Astrocyte of the hippocampus (primary cell): ENCODE data around the gene C6orf15.

ENCODE experiments used
- DNase-seq: peaks from one replicate; pipeline ENCODE4 v3.0.0; 2011; ENCODE audit warnings: low read depth, low spot score

Gene C6orf15

GRCh38 chr6:31112478-31112877 is at the start of gene C6orf15:
Gene C6orf15 (minus strand): TSS chr6:31112575. CDS start chr6:31112555, 20 bp downstream.
- DNase-seq = no peak

- no peak for DNase-seq
Measured at GRCh38 chr6:31161216-31162126, 49.1 kb upstream of the C6orf15 start.

- peak; percentile 24 for DNase-seq
Measured at GRCh38 chr6:31158863-31159855, 46.8 kb upstream of the C6orf15 start.

- DNase-seq = peak; percentile 100
Measured at GRCh38 chr6:31158140-31158862, 45.9 kb upstream of the C6orf15 start, which contains the start of gene TCF19. Gene TCF19 (plus strand): TSS chr6:31158589. CDS start chr6:31159470, 881 bp downstream.

- no peak for DNase-seq
Measured at GRCh38 chr6:31157513-31158139, 45.3 kb upstream of the C6orf15 start, which contains the start of gene CCHCR1. Gene CCHCR1 (minus strand): TSS chr6:31157802. CDS start chr6:31157600, 202 bp downstream.

- DNase-seq = no peak
Measured at GRCh38 chr6:31156641-31157040, 44.3 kb upstream of the C6orf15 start.

- no peak for DNase-seq
Measured at GRCh38 chr6:31154436-31154835, 42.1 kb upstream of the C6orf15 start.

- DNase-seq = no peak
Measured at GRCh38 chr6:31152781-31153180, 40.4 kb upstream of the C6orf15 start.

- no peak for DNase-seq
Measured at GRCh38 chr6:31149827-31150447, 37.6 kb upstream of the C6orf15 start.

- DNase-seq = no peak
Measured at GRCh38 chr6:31145386-31145785, 33.0 kb upstream of the C6orf15 start.

- no peak for DNase-seq
Measured at GRCh38 chr6:31144970-31145340, 32.6 kb upstream of the C6orf15 start.

GRCh38 chr6:31144296-31144969 is 32.1 kb upstream of the C6orf15 start:
- DNase-seq = no peak

GRCh38 chr6:31143148-31143547 is 30.8 kb upstream of the C6orf15 start:
- peak; percentile 90 for DNase-seq

GRCh38 chr6:31142361-31142761 is 30.0 kb upstream of the C6orf15 start:
- no peak for DNase-seq

GRCh38 chr6:31140643-31141042 is 28.3 kb upstream of the C6orf15 start:
- no peak for DNase-seq

GRCh38 chr6:31139599-31139998 is 27.2 kb upstream of the C6orf15 start:
- peak; percentile 42 for DNase-seq

GRCh38 chr6:31138982-31139381 is 26.6 kb upstream of the C6orf15 start, which contains the start of gene PSORS1C2:
Gene PSORS1C2 (minus strand): TSS chr6:31139066. CDS start chr6:31139026, 40 bp downstream.
- DNase-seq = no peak

GRCh38 chr6:31135710-31136109 is 23.3 kb upstream of the C6orf15 start:
- DNase-seq = no peak

- DNase-seq = no peak
Measured at GRCh38 chr6:31132806-31133205, 20.4 kb upstream of the C6orf15 start.

GRCh38 chr6:31131595-31131994 is 19.2 kb upstream of the C6orf15 start:
- no peak for DNase-seq
